GM19023 (cell line): ENCODE measurements around the gene ZNF543.
A peak's percentile ranks its signal among the peaks of the same experiment; 100 is the strongest.
"Not testable (repeated sequence)": the region's sequence is repeated elsewhere in the genome, so short reads cannot be mapped to it uniquely, and the experiment has no call there.

Experiments
- ATAC-seq: cut with Tn5 transposase; IDR thresholded peaks from one replicate; pipeline ENCODE4 v1.9.1; 2021; ENCODE audit warnings: mild to moderate bottlenecking, moderate library complexity; ENCODE audit not compliant: unreplicated experiment

The ZNF543 gene

GRCh38 chr19:57320180-57321084 is at the start of gene ZNF543:
Gene ZNF543, plus strand, starts transcription at chr19:57320472. Its CDS starts 382 bp downstream, at chr19:57320854.
- peak; percentile 98 for ATAC-seq

- ATAC-seq: no peak
Observed at GRCh38 chr19:57271280-57271679, 49.0 kb upstream of the ZNF543 start.

GRCh38 chr19:57273014-57273413 is 47.3 kb upstream of the ZNF543 start:
- ATAC-seq: no peak

GRCh38 chr19:57276430-57276829 is 43.8 kb upstream of the ZNF543 start:
- ATAC-seq: no peak

GRCh38 chr19:57278481-57278880 is 41.8 kb upstream of the ZNF543 start:
- ATAC-seq: not testable (repeated sequence)

GRCh38 chr19:57279418-57280164 is 40.7 kb upstream of the ZNF543 start:
- ATAC-seq: peak; percentile 69

GRCh38 chr19:57280165-57280961 is 39.9 kb upstream of the ZNF543 start, which contains the start of gene ZNF460:
Gene ZNF460, plus strand, starts transcription at chr19:57280485. Its CDS starts 322 bp downstream, at chr19:57280807.
- ATAC-seq: peak; percentile 74

- ATAC-seq: no peak
Observed at GRCh38 chr19:57280962-57281400, 39.3 kb upstream of the ZNF543 start.

- no peak for ATAC-seq
Observed at GRCh38 chr19:57282011-57282643, 38.1 kb upstream of the ZNF543 start.

GRCh38 chr19:57288373-57288772 is 31.9 kb upstream of the ZNF543 start:
- no peak for ATAC-seq

- ATAC-seq: no peak
Observed at GRCh38 chr19:57290970-57291369, 29.3 kb upstream of the ZNF543 start.

- ATAC-seq: no peak
Observed at GRCh38 chr19:57292547-57292946, 27.7 kb upstream of the ZNF543 start.

GRCh38 chr19:57293719-57294118 is 26.6 kb upstream of the ZNF543 start:
- ATAC-seq: no peak

GRCh38 chr19:57302020-57302465 is 18.2 kb upstream of the ZNF543 start:
- ATAC-seq: no peak

- no peak for ATAC-seq
Observed at GRCh38 chr19:57302727-57303401, 17.4 kb upstream of the ZNF543 start.

- ATAC-seq: no peak
Observed at GRCh38 chr19:57305056-57305455, 15.2 kb upstream of the ZNF543 start.

GRCh38 chr19:57308514-57308913 is 11.8 kb upstream of the ZNF543 start:
- no peak for ATAC-seq

- ATAC-seq: no peak
Observed at GRCh38 chr19:57310792-57311191, 9.5 kb upstream of the ZNF543 start.

GRCh38 chr19:57314146-57314545 is 6.1 kb upstream of the ZNF543 start:
- no peak for ATAC-seq

GRCh38 chr19:57317503-57317902 is 2.8 kb upstream of the ZNF543 start:
- ATAC-seq: no peak
